GM19023 (cell line): ENCODE results near the gene ACOX3.
A peak's percentile ranks its signal among the peaks of the same experiment; 100 is the strongest.

Source experiments
- ATAC-seq: cut with Tn5 transposase; IDR thresholded peaks from one replicate; pipeline ENCODE4 v1.9.1; 2021; ENCODE audit warnings: mild to moderate bottlenecking, moderate library complexity; ENCODE audit not compliant: unreplicated experiment

ACOX3 gene

GRCh38 chr4:8468746-8469535 lies 28.4 kb upstream of the ACOX3 start:
- peak; percentile 62 for ATAC-seq

DNA sequence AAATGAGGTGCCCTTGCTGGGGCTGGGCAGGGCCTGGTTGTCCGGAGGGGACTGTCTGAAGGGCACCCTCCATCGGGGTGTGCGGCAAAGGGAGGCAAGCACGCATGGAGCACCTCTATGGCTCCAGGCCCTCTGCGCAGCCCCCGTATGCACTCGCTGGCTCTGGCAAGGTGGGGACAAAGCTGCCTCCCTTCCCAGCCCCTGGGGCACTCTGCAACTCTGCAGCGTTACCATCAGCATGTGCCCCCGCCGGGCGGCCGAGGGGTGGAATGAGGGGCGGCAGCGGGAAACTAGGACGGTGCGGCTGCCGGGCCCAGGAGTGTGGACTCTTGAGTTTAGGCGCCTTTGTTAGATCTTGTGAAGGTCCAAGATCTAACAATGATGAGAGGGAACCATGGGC lies 26.5 kb upstream of the ACOX3 start:
- ATAC-seq = no peak

DNA sequence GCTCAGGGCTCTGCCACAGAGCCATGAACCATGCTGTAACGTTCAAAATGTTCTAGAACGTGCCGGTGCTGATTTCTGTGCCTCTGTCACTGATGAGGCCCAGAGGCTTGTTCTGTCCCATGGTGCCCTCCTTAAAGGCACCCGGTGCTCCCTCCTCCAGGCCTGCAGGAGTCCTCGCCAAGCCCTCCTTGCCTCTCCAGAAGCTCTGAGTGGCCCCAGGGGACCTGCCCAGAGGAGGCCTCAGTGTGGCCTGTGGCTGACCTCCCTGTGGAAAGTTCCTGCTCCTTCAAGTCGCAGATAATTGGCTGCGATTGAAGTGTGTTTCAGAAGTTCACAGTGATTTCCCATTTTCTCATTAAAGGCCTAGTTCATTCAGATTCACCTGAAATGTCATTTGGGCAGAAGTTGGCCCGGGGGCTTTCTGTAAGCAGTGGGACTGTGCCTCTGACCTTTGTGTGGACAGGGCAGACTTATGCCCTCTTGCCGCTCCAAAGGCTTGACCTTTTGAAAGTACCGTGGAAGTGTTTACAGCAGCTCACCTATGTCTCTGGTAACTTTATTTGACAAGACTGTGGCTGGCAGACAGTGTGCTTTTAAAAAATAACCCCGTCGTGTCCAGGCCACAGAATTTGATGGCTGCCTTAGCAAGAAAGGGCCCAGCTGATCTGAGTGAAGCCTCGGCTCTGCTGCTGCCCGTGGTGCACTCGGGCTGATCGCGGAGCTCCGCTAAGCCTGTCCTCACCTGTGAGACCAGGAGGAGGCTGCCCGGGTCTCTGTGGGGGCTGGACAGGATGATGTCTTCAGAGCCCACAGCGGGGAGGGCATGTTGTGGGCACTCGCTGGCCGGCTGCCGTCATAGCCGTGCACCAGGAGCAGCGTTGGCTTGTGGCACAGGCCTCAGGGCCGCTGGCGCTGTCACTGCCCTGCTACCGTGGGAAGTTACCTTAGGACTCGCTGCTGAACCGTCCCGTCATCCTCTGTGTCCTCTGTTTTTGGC lies 25.4 kb upstream of the ACOX3 start:
- ATAC-seq = no peak

GRCh38 chr4:8464381-8464780 lies 23.9 kb upstream of the ACOX3 start:
- no peak for ATAC-seq

GRCh38 chr4:8463811-8464210 lies 23.3 kb upstream of the ACOX3 start:
- no peak for ATAC-seq

DNA sequence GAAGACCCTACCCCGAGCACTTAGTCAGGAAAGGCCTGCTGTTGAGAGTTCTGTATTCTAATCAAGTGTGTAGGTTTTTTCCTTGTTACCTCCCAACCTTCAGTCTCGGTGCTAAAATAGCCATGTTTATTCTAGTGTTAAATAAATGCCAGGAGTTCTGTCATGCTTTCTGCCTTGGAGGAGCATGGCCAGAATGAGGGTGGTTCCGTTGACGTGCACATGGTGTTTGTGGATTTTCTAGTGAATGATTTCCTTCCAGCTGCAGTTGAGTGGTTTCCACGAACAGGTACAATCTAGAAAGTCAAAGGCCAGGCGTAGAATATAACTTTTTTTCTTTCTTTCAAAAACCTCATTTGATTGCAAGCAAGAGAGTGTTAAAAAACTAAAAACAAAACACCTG lies 21.1 kb upstream of the ACOX3 start:
- ATAC-seq = no peak

DNA sequence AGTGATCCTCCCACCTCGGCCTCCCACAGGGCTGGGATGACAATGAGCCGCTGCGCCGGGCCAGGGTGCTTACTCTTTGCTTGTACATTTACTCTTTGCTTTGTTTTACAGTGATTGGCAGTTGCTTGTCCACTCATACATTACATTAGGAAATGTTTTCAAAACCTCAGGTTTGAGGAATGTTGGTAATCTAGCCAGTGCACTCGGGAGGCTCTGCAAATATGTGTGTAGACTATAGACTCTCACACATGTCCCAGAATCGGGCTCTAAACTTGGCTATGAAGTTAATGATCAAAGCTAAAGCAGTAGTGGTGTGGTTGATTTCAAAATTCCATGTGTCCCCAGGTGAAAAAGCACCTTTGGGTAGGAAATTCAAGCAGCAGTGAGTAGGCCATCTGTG lies 20.6 kb upstream of the ACOX3 start:
- no peak for ATAC-seq

DNA sequence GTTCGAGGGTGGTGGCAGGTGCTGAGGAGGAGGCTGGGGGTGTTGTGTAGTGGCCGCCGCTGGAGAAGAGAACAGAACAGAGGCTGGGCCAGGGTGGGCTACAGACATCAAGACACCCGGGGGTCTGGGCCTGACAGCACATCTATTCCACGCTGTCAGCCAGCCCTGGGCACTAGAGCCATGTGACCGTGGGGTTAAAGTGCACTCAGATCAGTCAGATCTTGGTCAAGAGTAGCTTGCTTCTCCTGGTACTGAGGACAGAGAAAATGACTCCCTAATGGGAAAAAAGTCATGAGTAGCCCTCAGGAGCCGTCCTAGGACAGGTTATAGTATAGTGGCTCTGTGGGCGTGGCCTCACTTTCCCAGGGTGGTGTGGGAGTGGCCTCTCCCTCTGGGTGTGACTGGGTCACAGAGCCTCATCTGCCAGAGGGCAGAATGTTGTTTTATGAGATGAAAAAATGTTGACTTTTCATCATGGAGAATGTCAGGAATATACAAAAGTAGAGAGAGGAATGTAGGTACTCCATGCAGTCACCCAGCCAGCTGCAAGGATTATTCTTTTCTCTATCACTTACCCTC lies 19.4 kb upstream of the ACOX3 start:
- no peak for ATAC-seq

- no peak for ATAC-seq
These were observed 17.2 kb upstream of the ACOX3 start for GRCh38 chr4:8457646-8458252.

DNA sequence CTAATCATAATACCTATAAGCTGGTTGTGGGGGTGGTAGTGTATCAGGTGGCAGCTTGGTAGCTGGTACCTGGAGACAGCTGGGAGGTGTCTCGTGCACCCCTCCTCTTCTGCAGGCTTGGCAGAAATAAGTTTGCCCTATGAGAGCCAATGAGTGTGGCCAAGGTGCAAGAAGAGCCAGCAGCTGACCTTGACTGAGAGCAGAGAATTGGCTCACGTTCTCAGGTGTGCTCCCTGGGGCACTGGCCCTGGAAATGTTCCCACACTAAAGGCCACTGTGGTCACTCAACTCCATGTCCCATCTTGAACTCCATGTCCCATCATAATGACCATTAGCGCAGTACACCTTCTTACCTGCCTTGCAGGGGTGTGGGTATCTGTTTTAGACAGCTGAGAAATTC lies 13.4 kb upstream of the ACOX3 start:
- ATAC-seq = no peak

DNA sequence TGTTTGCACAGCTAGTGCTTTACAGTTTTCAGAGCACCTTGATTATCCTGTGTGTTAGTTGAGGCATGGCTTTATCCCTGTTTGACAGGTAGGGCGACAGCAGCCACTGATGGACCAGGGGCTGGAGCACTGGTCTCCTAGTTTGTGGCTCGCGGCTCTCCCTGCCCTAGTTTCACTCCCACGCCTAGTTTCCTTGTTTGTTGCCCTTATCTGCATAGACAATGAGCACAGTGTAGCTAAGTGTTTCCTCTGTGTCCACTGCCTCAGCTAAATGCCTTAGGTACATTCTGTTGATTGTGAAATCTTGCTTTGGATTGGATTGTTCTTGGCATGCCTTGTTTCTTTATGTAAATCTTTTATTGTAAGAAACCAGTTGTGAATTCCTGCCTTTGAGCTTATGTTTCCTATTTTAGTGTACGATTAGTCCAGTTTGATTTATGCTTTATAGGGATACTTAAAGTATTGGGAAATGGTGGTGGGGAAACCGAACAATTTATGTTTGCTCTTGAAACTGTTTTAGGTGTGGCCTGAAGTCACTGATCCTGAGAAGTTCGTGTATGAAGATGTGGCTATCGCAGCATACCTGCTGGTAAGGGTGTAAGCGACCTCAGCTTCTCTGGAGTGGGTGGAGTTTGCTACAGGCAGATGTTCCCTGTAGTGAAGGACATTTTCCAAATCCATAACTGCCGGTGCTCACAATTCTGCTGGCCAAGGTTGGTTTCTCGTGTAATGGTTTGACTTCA lies 11.1 kb upstream of the ACOX3 start:
- ATAC-seq = no peak

DNA sequence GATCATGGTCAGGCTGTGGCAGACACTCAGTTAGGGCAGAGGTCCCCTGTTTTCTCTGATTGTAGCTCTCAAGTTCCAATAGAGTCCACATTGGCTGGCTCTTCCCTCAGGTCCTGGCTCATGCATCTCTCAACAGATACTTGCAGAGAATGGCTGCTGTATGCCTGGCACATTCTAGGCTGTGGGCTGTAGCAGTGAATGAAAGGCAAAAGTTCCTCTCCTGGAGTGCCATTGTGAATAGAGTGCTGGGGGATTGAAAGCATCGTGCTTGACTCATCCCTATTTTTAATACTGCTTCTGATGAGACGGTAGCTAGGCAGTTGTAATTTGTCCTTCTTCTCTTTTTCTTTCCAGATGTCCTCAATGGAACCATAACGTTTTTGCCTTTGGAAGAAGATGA lies 5.6 kb upstream of the ACOX3 start:
- ATAC-seq = no peak

- ATAC-seq = no peak
These were observed 3.3 kb upstream of the ACOX3 start for GRCh38 chr4:8443801-8444200.

- no peak for ATAC-seq
These were observed 2.3 kb upstream of the ACOX3 start for GRCh38 chr4:8442596-8443358.

DNA sequence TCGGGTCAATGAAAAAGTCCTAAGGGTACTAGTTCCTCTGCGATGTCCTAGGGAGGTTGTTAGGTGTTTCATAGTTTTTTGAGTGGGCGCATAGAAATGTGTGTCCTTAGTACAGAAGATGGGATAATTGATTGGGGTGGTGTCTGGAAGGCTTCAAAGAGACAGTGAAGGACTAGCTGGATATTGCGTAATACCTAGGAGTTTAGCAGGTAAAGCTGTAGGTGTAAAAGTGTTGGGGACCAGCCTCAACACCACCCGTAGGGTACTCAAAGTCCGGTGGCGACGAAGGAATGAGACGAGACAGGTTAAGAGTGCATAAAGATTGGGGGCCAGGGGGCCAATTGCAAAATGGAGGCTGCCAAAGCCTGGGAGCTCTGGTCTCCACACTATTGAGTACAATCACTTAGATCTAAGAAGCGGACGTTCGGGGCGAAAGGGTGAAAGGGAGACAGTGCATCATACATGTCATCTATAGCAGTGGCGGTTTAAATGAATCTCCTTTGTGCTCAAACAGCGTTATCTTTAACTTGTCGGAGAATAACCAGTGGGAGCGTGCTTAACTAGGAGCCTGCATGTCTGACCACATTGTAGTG lies 1.1 kb upstream of the ACOX3 start:
- ATAC-seq = no peak

DNA sequence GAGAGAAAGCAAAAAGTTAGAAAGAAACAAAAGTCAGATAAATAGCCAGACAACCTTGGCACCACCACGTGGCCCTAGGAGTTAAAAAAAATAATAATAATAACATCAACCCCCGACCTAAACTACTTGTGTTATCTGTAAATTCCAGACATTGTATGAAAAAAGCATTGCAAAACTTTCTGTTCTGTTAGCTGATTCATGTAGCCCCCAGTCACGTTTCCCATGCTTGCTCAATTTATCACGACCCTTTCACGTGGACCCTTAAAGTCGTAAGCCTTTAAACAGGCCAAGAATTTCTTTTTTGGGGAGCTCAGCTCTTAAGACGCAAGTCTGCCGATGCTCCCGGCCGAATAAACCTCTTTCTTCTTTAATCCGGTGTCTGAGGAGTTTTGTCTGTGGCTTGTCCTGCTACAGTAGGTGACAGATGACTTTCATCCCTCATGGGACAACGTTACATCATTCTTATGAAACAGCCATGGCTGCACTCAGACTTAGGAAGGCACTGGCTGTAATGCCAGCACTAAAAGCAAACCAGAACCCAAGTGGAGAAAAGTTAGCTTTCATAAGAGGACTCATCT lies 520 bp downstream of the ACOX3 start:
- ATAC-seq = peak; percentile 16

DNA sequence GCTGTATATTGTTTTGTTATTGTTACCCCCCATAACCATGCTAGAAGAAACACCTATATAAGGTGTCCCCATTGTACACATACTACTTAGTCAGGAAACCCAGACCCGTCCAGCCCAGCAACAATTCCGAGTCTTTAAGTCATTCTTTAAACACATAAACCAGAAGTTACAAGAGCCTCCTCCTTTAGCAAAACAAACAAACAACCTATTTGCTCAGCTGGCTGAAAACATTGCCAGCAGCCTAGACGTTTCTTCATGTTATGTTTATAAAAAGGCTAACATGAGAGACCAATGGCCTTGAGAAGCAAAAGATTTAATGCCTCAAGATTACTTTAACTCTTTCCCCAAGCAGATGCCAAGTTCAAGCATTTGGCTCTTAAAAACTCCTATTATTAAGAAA lies 1.4 kb downstream of the ACOX3 start:
- ATAC-seq = no peak

- ATAC-seq = no peak
These were observed 1.8 kb downstream of the ACOX3 start for GRCh38 chr4:8438743-8439142.

- ATAC-seq = no peak
These were observed 3.2 kb downstream of the ACOX3 start for GRCh38 chr4:8437281-8437680.
